ENCODE data around the gene RNF113B. TPM values are rescaled to one million over a fixed set of nuclear protein-coding genes. Genes with fewer than 3 reads are reported as not detected.

RNF113B gene
- total and polyA plus RNA-seq, 4 donors: 0.64 TPM; not detected in 3

DNA sequence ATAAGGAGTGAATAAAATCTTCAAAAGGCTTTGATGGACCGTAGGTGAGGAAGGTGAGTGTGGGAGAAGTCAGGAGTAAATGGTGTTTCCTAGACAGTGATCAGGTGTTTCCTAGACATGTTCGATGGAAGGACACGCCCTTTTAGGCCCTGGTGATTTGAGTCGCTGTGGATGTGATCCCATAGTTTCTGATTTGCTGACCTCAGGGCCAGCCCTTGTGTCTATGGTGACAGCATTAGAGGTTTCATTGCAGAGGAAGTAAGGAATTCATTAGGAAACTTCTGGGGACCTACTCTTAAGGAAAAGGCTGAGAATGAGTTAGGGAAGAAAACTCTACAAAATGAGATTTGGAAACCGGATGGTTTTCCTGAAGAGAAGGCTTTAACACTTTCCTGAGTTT lies 31.5 kb upstream of the RNF113B start:
- H3K27me3 ChIP-seq (ENCODE audit: control insufficient read depth in 4 of 4, insufficient read depth in 4 of 4, low read length in 3 of 4): no peaks in the 10 kb centered on the region
- H3K27ac ChIP-seq (ENCODE audit: low read depth in 1 of 2, low read length in 2 of 2): no peak overlapping the region
- H3K9ac ChIP-seq (ENCODE audit: low read depth in 1 of 2, low read length in 2 of 2): no peak overlapping the region
- DNase-seq (ENCODE audit: low spot score): no peak
- H3K9me3 ChIP-seq (ENCODE audit: control insufficient read depth in 4 of 4, low read length in 3 of 4): peaks cover 0 to 3% (median 0%) of the 10 kb centered on the region in 4 donors
- TF ChIP-seq JUND (IDR thresholded peaks at IDR 0.05) (no peak), TAF1 (conservative IDR thresholded peaks at IDR 0.05) (no peak), HNF4G (IDR thresholded peaks at IDR 0.05) (no peak), FOXA1 (IDR thresholded peaks at IDR 0.05) (no peak), NR2F2 (IDR thresholded peaks at IDR 0.05) (no peak), FOXA2 (IDR thresholded peaks at IDR 0.05) (no peak), SP1 (IDR thresholded peaks at IDR 0.05) (no peak), HNF4A (conservative IDR thresholded peaks at IDR 0.05) (no peak), RAD21 (IDR thresholded peaks at IDR 0.05) (no peak), YY1 (IDR thresholded peaks at IDR 0.05) (no peak), EGR1 (IDR thresholded peaks at IDR 0.05; ENCODE audit: low read depth in 2 of 2) (no peak), RXRA (IDR thresholded peaks at IDR 0.05) (no peak)
- TF ChIP-seq, protein P1, sequence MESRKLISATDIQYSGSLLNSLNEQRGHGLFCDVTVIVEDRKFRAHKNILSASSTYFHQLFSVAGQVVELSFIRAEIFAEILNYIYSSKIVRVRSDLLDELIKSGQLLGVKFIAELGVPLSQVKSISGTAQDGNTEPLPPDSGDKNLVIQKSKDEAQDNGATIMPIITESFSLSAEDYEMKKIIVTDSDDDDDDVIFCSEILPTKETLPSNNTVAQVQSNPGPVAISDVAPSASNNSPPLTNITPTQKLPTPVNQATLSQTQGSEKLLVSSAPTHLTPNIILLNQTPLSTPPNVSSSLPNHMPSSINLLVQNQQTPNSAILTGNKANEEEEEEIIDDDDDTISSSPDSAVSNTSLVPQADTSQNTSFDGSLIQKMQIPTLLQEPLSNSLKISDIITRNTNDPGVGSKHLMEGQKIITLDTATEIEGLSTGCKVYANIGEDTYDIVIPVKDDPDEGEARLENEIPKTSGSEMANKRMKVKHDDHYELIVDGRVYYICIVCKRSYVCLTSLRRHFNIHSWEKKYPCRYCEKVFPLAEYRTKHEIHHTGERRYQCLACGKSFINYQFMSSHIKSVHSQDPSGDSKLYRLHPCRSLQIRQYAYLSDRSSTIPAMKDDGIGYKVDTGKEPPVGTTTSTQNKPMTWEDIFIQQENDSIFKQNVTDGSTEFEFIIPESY (IDR thresholded peaks at IDR 0.05): no peak
- TF ChIP-seq, protein P2, sequence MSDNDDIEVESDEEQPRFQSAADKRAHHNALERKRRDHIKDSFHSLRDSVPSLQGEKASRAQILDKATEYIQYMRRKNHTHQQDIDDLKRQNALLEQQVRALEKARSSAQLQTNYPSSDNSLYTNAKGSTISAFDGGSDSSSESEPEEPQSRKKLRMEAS (IDR thresholded peaks at IDR 0.05): no peak
- TF ChIP-seq, protein P3, sequence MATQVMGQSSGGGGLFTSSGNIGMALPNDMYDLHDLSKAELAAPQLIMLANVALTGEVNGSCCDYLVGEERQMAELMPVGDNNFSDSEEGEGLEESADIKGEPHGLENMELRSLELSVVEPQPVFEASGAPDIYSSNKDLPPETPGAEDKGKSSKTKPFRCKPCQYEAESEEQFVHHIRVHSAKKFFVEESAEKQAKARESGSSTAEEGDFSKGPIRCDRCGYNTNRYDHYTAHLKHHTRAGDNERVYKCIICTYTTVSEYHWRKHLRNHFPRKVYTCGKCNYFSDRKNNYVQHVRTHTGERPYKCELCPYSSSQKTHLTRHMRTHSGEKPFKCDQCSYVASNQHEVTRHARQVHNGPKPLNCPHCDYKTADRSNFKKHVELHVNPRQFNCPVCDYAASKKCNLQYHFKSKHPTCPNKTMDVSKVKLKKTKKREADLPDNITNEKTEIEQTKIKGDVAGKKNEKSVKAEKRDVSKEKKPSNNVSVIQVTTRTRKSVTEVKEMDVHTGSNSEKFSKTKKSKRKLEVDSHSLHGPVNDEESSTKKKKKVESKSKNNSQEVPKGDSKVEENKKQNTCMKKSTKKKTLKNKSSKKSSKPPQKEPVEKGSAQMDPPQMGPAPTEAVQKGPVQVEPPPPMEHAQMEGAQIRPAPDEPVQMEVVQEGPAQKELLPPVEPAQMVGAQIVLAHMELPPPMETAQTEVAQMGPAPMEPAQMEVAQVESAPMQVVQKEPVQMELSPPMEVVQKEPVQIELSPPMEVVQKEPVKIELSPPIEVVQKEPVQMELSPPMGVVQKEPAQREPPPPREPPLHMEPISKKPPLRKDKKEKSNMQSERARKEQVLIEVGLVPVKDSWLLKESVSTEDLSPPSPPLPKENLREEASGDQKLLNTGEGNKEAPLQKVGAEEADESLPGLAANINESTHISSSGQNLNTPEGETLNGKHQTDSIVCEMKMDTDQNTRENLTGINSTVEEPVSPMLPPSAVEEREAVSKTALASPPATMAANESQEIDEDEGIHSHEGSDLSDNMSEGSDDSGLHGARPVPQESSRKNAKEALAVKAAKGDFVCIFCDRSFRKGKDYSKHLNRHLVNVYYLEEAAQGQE (IDR thresholded peaks at IDR 0.05): no peak
- H3K4me1 ChIP-seq (ENCODE audit: control insufficient read depth in 4 of 4, insufficient read depth in 4 of 4, low read length in 3 of 4): peaks cover 0 to 11% (median 8%) of the 10 kb centered on the region in 4 donors
- 92% methylated on average over 5 of the region's 5 CpGs for WGBS
- H3K36me3 ChIP-seq (ENCODE audit: control insufficient read depth in 4 of 4, insufficient read depth in 3 of 4, low read depth in 1 of 4, low read length in 3 of 4): peaks cover 0 to 2% (median under 1%) of the 10 kb centered on the region in 4 donors
- no peak overlapping the region for H3K4me3 ChIP-seq (ENCODE audit: low read depth in 1 of 3, low read length in 3 of 3)

DNA sequence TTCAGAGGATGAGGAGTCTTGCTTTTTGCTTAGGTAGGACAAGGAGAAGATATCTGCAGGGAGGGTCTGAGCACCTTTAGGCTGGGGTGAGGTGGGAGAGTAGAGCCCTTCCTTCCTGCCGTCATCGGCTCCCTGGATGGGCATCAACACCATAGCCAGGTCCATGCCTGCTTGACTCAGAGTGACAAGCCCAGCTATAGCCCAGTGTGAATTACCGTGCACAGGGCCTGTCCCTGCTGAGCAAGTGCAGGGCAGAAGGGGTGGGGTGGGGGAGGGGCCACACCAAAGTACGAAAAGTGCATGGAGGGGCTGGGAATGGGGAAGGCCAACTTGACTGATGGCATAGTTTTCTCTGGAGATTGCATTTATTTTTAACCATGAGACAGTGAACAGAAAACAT lies 30.3 kb upstream of the RNF113B start:
- Histone ChIP-seq H3K4me3 (ENCODE audit: low read depth in 1 of 3, low read length in 3 of 3) (no peak overlapping the region), H3K9me3 (ENCODE audit: control insufficient read depth in 4 of 4, low read length in 3 of 4) (peaks cover 0 to 3% (median 0%) of the 10 kb centered on the region in 4 donors), H3K27ac (ENCODE audit: low read depth in 1 of 2, low read length in 2 of 2) (peak overlapping the region; percentile 2 to 36), H3K36me3 (ENCODE audit: control insufficient read depth in 4 of 4, insufficient read depth in 3 of 4, low read depth in 1 of 4, low read length in 3 of 4) (no peaks in the 10 kb centered on the region), H3K4me1 (ENCODE audit: control insufficient read depth in 4 of 4, insufficient read depth in 4 of 4, low read length in 3 of 4) (peaks cover 0 to 20% (median 14%) of the 10 kb centered on the region in 4 donors), H3K9ac (ENCODE audit: low read depth in 1 of 2, low read length in 2 of 2) (no peak overlapping the region), H3K27me3 (ENCODE audit: control insufficient read depth in 4 of 4, insufficient read depth in 4 of 4, low read length in 3 of 4) (no peaks in the 10 kb centered on the region)
- TF ChIP-seq, protein P1 (IDR thresholded peaks at IDR 0.05): no peak
- TF ChIP-seq NR2F2 (IDR thresholded peaks at IDR 0.05): no peak
- no peak for TF ChIP-seq YY1 (IDR thresholded peaks at IDR 0.05)
- TF ChIP-seq FOXA1 (IDR thresholded peaks at IDR 0.05): no peak
- no peak for TF ChIP-seq RXRA (IDR thresholded peaks at IDR 0.05)
- TF ChIP-seq, protein P3 (IDR thresholded peaks at IDR 0.05): no peak
- TF ChIP-seq, protein P4, sequence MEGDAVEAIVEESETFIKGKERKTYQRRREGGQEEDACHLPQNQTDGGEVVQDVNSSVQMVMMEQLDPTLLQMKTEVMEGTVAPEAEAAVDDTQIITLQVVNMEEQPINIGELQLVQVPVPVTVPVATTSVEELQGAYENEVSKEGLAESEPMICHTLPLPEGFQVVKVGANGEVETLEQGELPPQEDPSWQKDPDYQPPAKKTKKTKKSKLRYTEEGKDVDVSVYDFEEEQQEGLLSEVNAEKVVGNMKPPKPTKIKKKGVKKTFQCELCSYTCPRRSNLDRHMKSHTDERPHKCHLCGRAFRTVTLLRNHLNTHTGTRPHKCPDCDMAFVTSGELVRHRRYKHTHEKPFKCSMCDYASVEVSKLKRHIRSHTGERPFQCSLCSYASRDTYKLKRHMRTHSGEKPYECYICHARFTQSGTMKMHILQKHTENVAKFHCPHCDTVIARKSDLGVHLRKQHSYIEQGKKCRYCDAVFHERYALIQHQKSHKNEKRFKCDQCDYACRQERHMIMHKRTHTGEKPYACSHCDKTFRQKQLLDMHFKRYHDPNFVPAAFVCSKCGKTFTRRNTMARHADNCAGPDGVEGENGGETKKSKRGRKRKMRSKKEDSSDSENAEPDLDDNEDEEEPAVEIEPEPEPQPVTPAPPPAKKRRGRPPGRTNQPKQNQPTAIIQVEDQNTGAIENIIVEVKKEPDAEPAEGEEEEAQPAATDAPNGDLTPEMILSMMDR (IDR thresholded peaks at IDR 0.05; ENCODE audit: low read depth, low read length, missing input control): no peak
- no peak for DNase-seq (ENCODE audit: low spot score)
- whole genome bisulfite sequencing: 77% methylated on average over 4 of the region's 4 CpGs
